ENCODE results near the gene TDP1.

Gene TDP1

DNA sequence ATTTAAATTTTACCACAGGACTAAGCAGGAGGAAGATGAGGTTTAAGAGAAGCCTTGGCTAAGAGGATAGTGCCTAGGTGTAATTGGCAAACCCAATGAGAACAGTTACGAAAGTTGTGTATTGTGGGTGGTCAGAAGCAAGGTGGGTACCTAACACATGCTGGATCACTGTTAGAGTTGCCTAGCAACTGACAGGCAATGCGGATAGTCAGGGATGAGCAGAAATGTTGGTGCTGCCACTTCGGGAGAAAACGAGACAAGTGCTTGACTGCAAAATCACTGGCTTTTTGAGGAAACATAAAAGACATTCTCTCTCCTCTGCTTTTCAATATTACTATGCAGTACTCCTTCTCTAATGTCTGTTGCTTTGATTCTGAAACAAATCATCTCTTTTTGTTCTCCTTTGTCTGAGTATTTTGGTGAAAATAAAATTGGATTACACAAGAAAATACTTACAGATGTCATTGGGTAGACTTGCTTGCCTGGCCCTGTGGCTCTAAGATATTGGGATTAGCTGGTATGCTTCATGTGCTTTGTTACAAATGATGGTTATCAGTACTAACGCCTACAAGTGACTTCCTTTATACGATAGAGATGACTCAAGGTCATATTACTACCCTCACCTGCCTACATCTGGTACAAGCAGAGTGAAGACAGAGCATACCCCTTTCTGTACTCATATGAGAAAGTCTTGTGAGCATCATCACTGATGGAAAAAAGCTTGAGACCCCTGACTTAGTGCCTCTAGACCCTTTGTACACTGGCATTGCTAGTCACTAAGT lies 48.0 kb downstream of the TDP1 start:
- Histone ChIP-seq H3K9ac (ENCODE audit: low read length) (no peak overlapping the region), H2AFZ (ENCODE audit: low read length) (no peak overlapping the region), H3K9me2 (ENCODE audit: low read depth, low read length) (no peaks in the 10 kb centered on the region), H3K4me2 (ENCODE audit: low read length) (no peak overlapping the region), H3K27me3 (ENCODE audit: insufficient read depth, low read length) (no peaks in the 10 kb centered on the region), H3K27ac (ENCODE audit: low read depth, low read length, poor library complexity, severe bottlenecking) (no peak overlapping the region), H3F3A (ENCODE audit: insufficient read depth, low read length) (no peaks in the 10 kb centered on the region), H3K4me1 (ENCODE audit: insufficient read depth, low read length, severe bottlenecking) (no peaks in the 10 kb centered on the region), H3K79me2 (ENCODE audit: insufficient read depth, low read length) (no peaks in the 10 kb centered on the region), H3K9me3 (ENCODE audit: low read length) (no peaks in the 10 kb centered on the region), H4K20me1 (ENCODE audit: insufficient read depth, low read length) (no peaks in the 10 kb centered on the region), H3K4me3 (ENCODE audit: low read depth, low read length, poor library complexity, severe bottlenecking) (no peak overlapping the region), H3K36me3 (ENCODE audit: insufficient read depth, low read length) (peaks cover 49% of the 10 kb centered on the region)
- TF ChIP-seq, protein P1, sequence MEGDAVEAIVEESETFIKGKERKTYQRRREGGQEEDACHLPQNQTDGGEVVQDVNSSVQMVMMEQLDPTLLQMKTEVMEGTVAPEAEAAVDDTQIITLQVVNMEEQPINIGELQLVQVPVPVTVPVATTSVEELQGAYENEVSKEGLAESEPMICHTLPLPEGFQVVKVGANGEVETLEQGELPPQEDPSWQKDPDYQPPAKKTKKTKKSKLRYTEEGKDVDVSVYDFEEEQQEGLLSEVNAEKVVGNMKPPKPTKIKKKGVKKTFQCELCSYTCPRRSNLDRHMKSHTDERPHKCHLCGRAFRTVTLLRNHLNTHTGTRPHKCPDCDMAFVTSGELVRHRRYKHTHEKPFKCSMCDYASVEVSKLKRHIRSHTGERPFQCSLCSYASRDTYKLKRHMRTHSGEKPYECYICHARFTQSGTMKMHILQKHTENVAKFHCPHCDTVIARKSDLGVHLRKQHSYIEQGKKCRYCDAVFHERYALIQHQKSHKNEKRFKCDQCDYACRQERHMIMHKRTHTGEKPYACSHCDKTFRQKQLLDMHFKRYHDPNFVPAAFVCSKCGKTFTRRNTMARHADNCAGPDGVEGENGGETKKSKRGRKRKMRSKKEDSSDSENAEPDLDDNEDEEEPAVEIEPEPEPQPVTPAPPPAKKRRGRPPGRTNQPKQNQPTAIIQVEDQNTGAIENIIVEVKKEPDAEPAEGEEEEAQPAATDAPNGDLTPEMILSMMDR (IDR thresholded peaks at IDR 0.05; ENCODE audit: low read length), result no peak
- no peak for TF ChIP-seq EZH2 (IDR thresholded peaks at IDR 0.05; ENCODE audit: borderline replicate concordance, low read length)

DNA sequence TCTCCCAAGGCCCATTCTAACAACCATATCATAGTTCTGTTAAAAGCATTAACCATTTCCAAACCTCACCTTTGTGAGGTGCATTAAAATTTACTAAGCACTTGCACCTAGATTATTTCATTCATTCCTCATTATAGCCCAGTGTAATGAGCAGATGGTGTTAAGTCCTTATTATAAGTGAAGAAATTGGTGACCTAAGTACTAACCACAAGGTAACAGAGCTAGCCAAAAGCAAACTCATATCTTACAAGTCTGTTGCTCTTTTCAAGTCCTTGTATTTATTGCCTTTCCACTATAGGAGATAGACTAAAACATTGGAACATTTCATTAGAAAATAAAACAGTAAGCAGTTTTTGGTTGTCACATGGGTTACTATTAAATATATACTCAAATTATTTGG lies 49.7 kb downstream of the TDP1 start:
- TF ChIP-seq, protein P1 (IDR thresholded peaks at IDR 0.05; ENCODE audit: low read length), result no peak

DNA sequence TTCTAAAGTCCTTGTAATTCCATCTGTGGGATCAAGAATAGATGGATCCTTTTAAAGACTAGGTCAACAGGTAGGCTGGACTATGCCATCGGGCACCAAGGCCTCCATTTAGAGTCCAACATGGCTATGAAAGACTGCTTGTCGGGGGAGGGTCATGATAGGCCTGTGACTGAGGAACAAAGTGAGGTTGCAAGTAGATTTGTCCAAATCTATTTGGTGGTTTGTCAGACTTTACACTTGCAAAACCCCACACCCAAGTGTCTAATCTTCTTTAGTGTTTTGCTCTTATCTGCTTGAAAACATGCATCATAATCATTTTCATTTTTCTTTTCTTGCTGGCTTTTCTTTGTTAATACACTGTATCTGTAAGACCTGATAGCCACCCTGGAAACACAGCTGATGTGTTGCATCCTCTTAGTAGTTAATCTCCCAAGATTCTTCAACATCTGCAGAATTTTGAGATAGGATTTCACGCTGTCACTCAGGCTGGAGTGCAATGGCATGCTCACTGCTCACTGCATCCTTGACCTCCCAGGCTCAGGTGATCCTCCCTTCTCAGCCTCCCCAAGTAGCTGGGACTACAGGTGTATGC lies 50.3 kb downstream of the TDP1 start:
- H3K9me3 ChIP-seq (ENCODE audit: low read length), result no peaks in the 10 kb centered on the region
- H3K27ac ChIP-seq (ENCODE audit: low read depth, low read length, poor library complexity, severe bottlenecking), result no peak overlapping the region
- H3F3A ChIP-seq (ENCODE audit: insufficient read depth, low read length), result no peaks in the 10 kb centered on the region
- no peaks in the 10 kb centered on the region for H3K79me2 ChIP-seq (ENCODE audit: insufficient read depth, low read length)
- no peaks in the 10 kb centered on the region for H4K20me1 ChIP-seq (ENCODE audit: insufficient read depth, low read length)
- H3K4me3 ChIP-seq (ENCODE audit: low read depth, low read length, poor library complexity, severe bottlenecking), result no peak overlapping the region
- no peak overlapping the region for H3K4me2 ChIP-seq (ENCODE audit: low read length)
- no peak overlapping the region for H2AFZ ChIP-seq (ENCODE audit: low read length)
- no peak for TF ChIP-seq EZH2 (IDR thresholded peaks at IDR 0.05; ENCODE audit: borderline replicate concordance, low read length)
- TF ChIP-seq, protein P1 (IDR thresholded peaks at IDR 0.05; ENCODE audit: low read length), result no peak
- no peaks in the 10 kb centered on the region for H3K27me3 ChIP-seq (ENCODE audit: insufficient read depth, low read length)
- no peak overlapping the region for H3K9ac ChIP-seq (ENCODE audit: low read length)
- H3K9me2 ChIP-seq (ENCODE audit: low read depth, low read length), result no peaks in the 10 kb centered on the region
- H3K4me1 ChIP-seq (ENCODE audit: insufficient read depth, low read length, severe bottlenecking), result no peaks in the 10 kb centered on the region
- peaks cover 57% of the 10 kb centered on the region for H3K36me3 ChIP-seq (ENCODE audit: insufficient read depth, low read length)

More for the DNA sequence above, 49.7 kb downstream of the TDP1 start:
- H3K27me3 ChIP-seq (ENCODE audit: insufficient read depth, low read length), result no peaks in the 10 kb centered on the region
- H3K9me2 ChIP-seq (ENCODE audit: low read depth, low read length), result no peaks in the 10 kb centered on the region
- H3K4me2 ChIP-seq (ENCODE audit: low read length), result no peak overlapping the region
- H3K9ac ChIP-seq (ENCODE audit: low read length), result no peak overlapping the region
- H3K9me3 ChIP-seq (ENCODE audit: low read length), result no peaks in the 10 kb centered on the region
- no peak overlapping the region for H3K4me3 ChIP-seq (ENCODE audit: low read depth, low read length, poor library complexity, severe bottlenecking)
- no peaks in the 10 kb centered on the region for H3F3A ChIP-seq (ENCODE audit: insufficient read depth, low read length)
- H3K4me1 ChIP-seq (ENCODE audit: insufficient read depth, low read length, severe bottlenecking), result no peaks in the 10 kb centered on the region
- no peaks in the 10 kb centered on the region for H3K79me2 ChIP-seq (ENCODE audit: insufficient read depth, low read length)
- no peaks in the 10 kb centered on the region for H4K20me1 ChIP-seq (ENCODE audit: insufficient read depth, low read length)
- H3K36me3 ChIP-seq (ENCODE audit: insufficient read depth, low read length), result peaks cover 51% of the 10 kb centered on the region
- H2AFZ ChIP-seq (ENCODE audit: low read length), result no peak overlapping the region
- H3K27ac ChIP-seq (ENCODE audit: low read depth, low read length, poor library complexity, severe bottlenecking), result no peak overlapping the region

Data from OCI-LY1 (cell line).